ENCODE measurements around the gene TRIM62.

The TRIM62 gene

GRCh38 chr1:33181921-33182341, at the start of gene TRIM62:
Gene TRIM62, minus strand, starts transcription at chr1:33182043. Its CDS starts 611 bp downstream, at chr1:33181432.
- peak; percentile 63 to 67 for DNase-seq (ENCODE audit: low read depth in 2 of 2)

GRCh38 chr1:33231166-33231565, 49.3 kb upstream of the TRIM62 start:
- DNase-seq (ENCODE audit: low read depth in 2 of 2) = no peak

GRCh38 chr1:33228935-33229487, 47.2 kb upstream of the TRIM62 start:
- DNase-seq (ENCODE audit: low read depth in 2 of 2) = no peak

- no peak for DNase-seq (ENCODE audit: low read depth in 2 of 2)
These were observed 43.7 kb upstream of the TRIM62 start for GRCh38 chr1:33225586-33225985.

GRCh38 chr1:33224166-33224707, 42.4 kb upstream of the TRIM62 start:
- DNase-seq (ENCODE audit: low read depth in 2 of 2) = no peak

- no peak for DNase-seq (ENCODE audit: low read depth in 2 of 2)
These were observed 40.5 kb upstream of the TRIM62 start for GRCh38 chr1:33222381-33222780.

GRCh38 chr1:33221385-33221758, 39.5 kb upstream of the TRIM62 start:
- DNase-seq (ENCODE audit: low read depth in 2 of 2) = no peak

GRCh38 chr1:33220676-33221384, 39.0 kb upstream of the TRIM62 start:
- no peak for DNase-seq (ENCODE audit: low read depth in 2 of 2)

GRCh38 chr1:33219886-33220661, 38.2 kb upstream of the TRIM62 start:
- no peak for DNase-seq (ENCODE audit: low read depth in 2 of 2)

GRCh38 chr1:33211972-33212371, 30.1 kb upstream of the TRIM62 start:
- DNase-seq (ENCODE audit: low read depth in 2 of 2) = no peak

GRCh38 chr1:33206340-33206739, 24.5 kb upstream of the TRIM62 start:
- no peak for DNase-seq (ENCODE audit: low read depth in 2 of 2)

- no peak for DNase-seq (ENCODE audit: low read depth in 2 of 2)
These were observed 13.7 kb upstream of the TRIM62 start for GRCh38 chr1:33195556-33195955.

GRCh38 chr1:33191731-33192275, 10.0 kb upstream of the TRIM62 start:
- no peak for DNase-seq (ENCODE audit: low read depth in 2 of 2)

GRCh38 chr1:33190701-33191100, 8.9 kb upstream of the TRIM62 start:
- no peak for DNase-seq (ENCODE audit: low read depth in 2 of 2)

GRCh38 chr1:33188572-33189275, 6.9 kb upstream of the TRIM62 start:
- no peak for DNase-seq (ENCODE audit: low read depth in 2 of 2)

- DNase-seq (ENCODE audit: low read depth in 2 of 2) = no peak
These were observed 5.1 kb upstream of the TRIM62 start for GRCh38 chr1:33186936-33187335.

GRCh38 chr1:33185541-33185940, 3.7 kb upstream of the TRIM62 start:
- no peak for DNase-seq (ENCODE audit: low read depth in 2 of 2)

GRCh38 chr1:33183306-33183705, 1.5 kb upstream of the TRIM62 start:
- no peak for DNase-seq (ENCODE audit: low read depth in 2 of 2)

GRCh38 chr1:33182896-33183295, 1.1 kb upstream of the TRIM62 start:
- DNase-seq (ENCODE audit: low read depth in 2 of 2) = no peak

- no peak for DNase-seq (ENCODE audit: low read depth in 2 of 2)
These were observed 578 bp upstream of the TRIM62 start for GRCh38 chr1:33182401-33182841.

Data from stimulated activated CD4-positive, alpha-beta T cell treated with anti-CD3 and anti-CD28 coated beads, Interleukin-4, amount 100 ng/mL, for 48 hours (primary cell).